GM18520 (cell line): Measurements from ENCODE around the gene SUOX.
A peak's percentile ranks its signal among the peaks of the same experiment; 100 is the strongest.
"Not testable (repeated sequence)": the region's sequence is repeated elsewhere in the genome, so short reads cannot be mapped to it uniquely, and the experiment has no call there.

Experiments used
- ATAC-seq: cut with Tn5 transposase; IDR thresholded peaks from one replicate; pipeline ENCODE4 v1.9.1; 2021; ENCODE audit not compliant: unreplicated experiment

Gene SUOX

GRCh38 chr12:56017181-56017580 is 20.1 kb downstream of the SUOX start:
- no peak for ATAC-seq

DNA sequence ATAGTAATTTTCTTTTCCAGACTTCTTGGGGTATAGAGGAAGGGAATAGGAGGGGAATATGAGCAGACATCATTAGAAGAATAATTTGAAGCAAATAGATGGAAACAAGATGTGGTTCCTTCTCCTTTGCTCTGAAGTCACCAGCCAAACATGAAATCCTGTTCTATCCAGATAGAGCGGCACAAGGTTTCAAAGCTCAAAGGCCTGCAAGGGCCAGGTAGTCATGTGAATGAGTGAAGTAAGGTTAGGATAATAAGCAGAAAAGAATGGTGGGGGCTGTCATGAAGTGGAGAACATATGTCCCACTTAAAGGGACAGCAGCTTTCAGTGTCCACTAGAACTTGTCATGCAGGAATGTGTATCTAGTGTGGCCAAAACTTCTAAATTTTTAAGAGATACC is 21.3 kb downstream of the SUOX start:
- no peak for ATAC-seq

DNA sequence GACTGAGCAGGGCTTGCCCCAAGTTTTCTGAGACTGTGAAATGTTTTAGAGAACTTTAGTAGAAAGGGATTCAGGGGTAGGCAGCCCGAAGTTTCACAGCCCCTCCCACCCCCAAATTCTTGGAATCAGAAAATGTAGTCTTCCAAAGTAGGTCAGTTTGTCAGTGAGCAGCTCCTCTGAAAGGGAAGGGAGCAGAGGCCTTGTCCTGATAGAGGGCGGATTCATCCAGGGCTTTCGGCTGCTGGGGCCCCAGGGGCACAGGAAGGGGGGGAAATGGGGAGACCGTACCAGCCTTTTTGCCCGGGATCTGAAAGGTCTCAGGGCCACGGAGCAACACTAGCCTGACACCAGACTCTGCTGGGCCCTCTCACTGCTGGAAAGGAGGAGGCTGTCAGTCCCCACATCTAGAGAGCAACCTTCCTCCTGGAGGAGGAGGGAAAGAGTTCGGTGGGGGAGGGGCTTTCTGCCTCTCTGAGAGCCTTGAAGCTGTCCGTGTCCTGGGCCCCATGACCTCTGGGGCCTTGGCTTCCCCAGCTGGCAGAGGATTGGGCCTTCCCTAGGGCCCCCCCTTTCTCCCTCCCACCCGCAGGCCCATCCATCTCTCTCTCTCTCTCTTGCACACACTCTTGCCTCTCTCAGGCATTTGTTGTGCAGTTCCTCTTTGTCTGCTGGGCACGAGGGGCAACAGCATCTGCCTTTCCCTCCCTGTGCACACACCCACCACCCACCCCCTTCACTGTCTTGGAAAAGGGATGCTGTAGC is 23.5 kb downstream of the SUOX start, which contains the start of gene IKZF4:
IKZF4 (plus strand) TSS at position 621 of the 762 bp plus-strand sequence. CDS start 451 bp downstream, outside the sequence.
- ATAC-seq, result no peak

DNA sequence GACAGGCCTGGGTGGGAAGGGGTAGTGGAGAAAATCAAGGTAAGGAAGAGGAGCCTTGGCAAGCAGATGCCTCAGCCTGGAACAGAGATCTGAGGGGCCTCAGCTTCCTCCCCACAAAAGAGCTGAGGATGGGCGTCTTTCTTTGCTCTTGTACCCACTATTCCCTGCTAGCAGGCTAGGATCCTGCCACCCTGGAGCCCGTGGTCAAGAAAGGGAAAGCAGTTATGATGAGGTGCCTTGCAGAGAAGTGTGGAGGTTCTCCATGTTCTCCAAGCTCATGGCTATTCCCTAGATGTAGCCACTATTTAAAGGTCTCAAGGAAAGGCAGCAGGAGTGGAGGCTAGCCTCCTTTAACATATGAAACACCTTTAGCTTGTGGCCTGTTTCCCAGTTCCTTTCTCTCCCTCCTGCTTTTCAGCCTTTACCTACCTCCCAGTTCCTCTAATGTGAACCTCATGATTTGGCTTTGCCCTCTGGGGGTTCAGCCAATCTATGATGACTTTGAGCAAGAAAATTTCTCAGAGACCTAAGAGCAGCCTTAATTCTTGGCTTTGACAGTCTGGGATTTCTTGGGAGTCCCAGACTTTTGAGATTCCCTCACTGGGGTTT is 24.9 kb downstream of the SUOX start:
- no peak for ATAC-seq

- ATAC-seq, result no peak
Observed at GRCh38 chr12:56028511-56029165, 31.6 kb downstream of the SUOX start.

GRCh38 chr12:56029166-56029519 is 32.1 kb downstream of the SUOX start:
- no peak for ATAC-seq

DNA sequence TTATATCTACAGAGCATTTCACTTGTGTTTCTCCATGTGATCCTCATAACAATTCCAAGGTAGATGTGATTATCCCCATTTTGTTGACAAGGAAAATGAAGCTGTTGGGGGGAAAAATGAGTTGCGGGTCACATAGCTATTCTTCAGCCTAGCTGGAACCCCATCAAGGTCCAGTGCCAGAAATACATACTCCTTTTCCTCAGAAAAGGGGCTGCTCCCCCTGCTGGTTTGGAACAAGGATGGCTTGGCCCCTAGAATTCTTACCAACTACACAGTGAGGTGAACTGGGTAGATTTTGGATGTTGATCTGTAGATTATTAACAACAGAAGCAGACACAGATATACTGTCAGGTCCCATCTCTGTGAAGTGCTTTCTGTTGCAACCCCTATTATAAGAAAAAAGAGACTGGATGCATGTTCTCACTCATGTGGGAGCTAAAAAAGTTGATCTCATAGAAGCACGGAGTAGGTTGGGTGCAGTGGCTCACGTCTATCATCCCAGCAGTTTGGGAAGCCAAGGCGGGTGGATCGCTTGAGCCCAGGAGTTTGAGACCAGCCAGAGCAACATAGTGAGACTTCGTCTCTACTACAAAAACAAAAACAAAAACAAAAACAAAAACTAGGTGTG is 32.7 kb downstream of the SUOX start:
- no peak for ATAC-seq

DNA sequence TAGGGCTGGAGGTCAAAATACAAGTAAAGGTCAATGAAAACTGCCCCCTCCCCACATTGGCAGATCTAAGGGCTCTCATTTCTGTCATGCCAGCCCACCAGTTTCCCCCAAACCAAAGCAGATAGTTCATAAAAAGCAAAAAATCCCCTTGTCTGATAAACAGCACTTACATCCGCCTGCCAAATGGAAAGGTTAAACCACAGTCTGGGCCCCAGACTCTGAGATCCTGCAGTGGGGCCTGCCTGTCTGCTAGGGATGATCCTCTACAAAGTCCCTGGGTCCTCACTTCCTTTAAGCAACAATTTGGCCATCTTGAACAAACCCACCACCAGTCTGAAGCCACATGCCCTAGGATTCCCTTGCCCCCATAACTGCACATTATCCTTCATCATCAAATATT is 34.9 kb downstream of the SUOX start:
- no peak for ATAC-seq

GRCh38 chr12:56034586-56035332 is 37.7 kb downstream of the SUOX start:
- ATAC-seq, result no peak

GRCh38 chr12:56037161-56037560 is 40.1 kb downstream of the SUOX start:
- ATAC-seq, result no peak

DNA sequence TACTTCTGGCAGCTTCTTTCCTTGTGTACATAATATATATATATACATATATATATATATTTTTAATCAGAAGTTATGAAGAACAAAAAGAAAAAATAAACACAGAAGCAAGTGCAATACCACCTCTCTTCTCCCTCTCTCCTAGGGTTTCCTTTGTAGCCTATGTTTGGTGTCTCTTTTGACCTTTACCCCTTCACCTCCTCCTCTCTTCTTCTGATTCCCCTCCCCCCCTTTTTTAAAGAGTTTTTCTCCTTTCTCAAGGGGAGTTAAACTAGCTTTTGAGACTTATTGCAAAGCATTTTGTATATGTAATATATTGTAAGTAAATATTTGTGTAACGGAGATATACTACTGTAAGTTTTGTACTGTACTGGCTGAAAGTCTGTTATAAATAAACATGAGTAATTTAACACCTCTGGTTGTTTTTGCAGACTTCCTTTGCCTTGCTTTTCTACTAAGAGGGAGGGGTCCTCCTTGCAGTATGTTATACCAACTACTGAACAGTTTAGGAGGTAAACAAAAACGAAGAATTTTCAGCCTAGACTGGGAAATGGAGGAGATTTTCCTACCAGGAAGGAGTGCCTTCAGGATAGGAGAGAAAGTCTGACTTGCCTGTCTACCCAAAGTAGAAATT is 41.1 kb downstream of the SUOX start:
- no peak for ATAC-seq

DNA sequence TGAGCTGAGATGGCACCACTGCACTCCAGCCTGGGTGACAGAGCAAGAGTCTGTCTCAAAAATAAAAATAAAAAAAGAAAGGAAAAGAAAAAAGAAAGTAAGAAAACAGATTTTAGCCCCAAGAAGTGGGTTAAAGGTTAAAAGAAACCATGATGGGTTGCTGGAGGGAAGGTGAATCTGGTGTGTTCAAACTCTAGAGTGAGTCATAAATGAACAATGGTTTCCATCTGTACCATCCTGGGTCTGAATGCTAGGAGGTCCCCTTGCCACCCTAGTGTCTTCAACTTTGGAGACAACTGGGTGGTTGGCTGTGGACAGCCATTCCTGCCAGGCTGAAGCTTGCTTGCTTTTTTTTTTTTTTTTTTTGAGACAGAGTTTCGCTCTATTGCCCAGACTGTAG is 43.1 kb downstream of the SUOX start:
- ATAC-seq, result no peak

GRCh38 chr12:56040963-56041551 is 44.0 kb downstream of the SUOX start:
- no peak for ATAC-seq

- peak; percentile 90 for ATAC-seq
Observed at GRCh38 chr12:56041552-56042429, 44.7 kb downstream of the SUOX start, which contains the start of gene RPS26. Gene RPS26 (plus strand): TSS chr12:56041918. CDS start chr12:56042167, 249 bp downstream.

DNA sequence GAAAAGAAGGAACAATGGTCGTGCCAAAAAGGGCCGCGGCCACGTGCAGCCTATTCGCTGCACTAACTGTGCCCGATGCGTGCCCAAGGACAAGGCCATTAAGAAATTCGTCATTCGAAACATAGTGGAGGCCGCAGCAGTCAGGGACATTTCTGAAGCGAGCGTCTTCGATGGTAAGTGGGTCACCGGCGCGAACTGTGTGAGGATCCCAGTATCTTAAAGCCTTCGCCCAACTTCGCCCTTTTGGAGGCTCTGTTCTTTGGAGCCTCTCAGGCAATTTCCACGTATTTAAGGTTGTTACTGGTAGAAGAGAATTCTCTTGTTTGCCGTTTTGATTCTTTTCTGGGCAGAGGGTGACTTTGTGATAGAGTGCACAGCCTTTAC is 45.3 kb downstream of the SUOX start:
- not testable (repeated sequence) for ATAC-seq

DNA sequence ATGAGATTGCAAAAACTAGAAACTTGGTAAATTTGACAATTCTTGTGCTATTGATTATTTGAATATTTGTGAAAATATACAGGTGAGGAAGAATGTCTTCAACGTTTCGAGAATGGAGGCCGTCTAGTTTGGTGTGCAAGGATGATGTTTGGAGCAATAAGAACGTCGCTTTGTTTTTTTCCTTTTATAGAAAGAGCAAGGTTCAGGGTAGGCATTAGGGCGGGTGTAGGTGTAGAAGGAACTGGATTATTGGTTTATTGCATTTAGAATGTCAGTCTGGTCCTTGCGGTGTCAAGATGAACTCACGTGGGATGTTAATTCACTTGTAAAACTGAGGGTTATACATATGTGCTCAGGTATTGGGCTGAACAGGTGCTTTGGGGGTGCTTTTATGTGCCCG is 45.8 kb downstream of the SUOX start:
- ATAC-seq, result no peak

DNA sequence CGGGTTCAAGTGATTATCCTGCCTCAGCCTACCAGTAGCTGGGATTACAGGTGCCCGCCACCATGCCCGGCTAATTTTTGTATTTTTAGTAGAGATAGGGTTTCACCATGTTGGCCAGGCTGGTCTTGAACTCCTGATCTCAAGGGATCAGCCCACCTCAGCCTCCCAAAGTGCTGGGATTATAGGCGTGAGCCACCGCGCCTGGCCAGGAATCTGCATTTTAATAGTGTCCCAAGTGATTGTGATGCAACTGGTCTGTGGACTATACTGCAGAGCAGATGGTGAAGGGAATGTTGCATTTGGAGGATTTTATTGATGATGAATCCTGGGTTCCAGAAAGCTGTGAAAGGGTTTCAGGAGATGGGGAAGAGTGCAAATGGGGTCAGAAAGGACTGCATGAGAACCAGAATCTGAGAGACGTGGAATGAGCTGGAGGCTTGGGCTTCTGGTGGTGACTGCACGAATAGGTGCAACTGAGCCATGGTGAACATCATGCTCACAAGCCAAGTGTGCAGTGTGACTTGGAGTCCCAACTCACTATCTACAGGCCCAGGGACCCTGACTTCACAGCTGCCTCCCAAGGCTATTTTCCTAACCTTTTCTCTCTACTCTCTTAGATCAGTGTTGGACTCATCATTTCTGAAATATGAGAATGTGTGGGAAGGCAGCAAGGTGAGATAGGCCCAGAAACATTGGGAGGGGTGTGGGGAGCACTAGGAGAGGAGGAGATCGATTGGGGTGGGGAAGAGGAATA is 49.1 kb downstream of the SUOX start:
- no peak for ATAC-seq

- no peak for ATAC-seq
Observed at GRCh38 chr12:56053407-56053893, 56.4 kb downstream of the SUOX start.
